NCI-H2171 (cell line): ENCODE measurements around the gene GNAS.
A peak's percentile ranks its signal among the peaks of the same experiment; 100 is the strongest.

Experiments used
- DNase-seq: peaks from one replicate; lab custom pipeline; 2025; lab: John Stamatoyannopoulos, UW

The GNAS gene

GRCh38 chr20:58854638-58855471 lies 2.3 kb downstream of the GNAS start:
- no peak for DNase-seq

- DNase-seq, result no peak
Measured at GRCh38 chr20:58855506-58856389, 3.2 kb downstream of the GNAS start.

GRCh38 chr20:58863044-58863790 lies 10.7 kb downstream of the GNAS start:
- no peak for DNase-seq

- DNase-seq, result no peak
Measured at GRCh38 chr20:58864346-58864745, 11.8 kb downstream of the GNAS start.

- DNase-seq, result no peak
Measured at GRCh38 chr20:58865843-58866242, 13.3 kb downstream of the GNAS start.

GRCh38 chr20:58867211-58867610 lies 14.7 kb downstream of the GNAS start:
- DNase-seq, result no peak

- peak; percentile 61 for DNase-seq
Measured at GRCh38 chr20:58868795-58869194, 16.3 kb downstream of the GNAS start.

GRCh38 chr20:58869662-58870227 lies 17.2 kb downstream of the GNAS start:
- DNase-seq, result no peak

- DNase-seq, result peak; percentile 75
Measured at GRCh38 chr20:58870293-58871014, 17.9 kb downstream of the GNAS start.

GRCh38 chr20:58871533-58872102 lies 19.1 kb downstream of the GNAS start:
- DNase-seq, result no peak

GRCh38 chr20:58874469-58874868 lies 22.0 kb downstream of the GNAS start:
- DNase-seq, result no peak

GRCh38 chr20:58875111-58875510 lies 22.6 kb downstream of the GNAS start:
- no peak for DNase-seq

- no peak for DNase-seq
Measured at GRCh38 chr20:58875541-58876134, 23.1 kb downstream of the GNAS start.

GRCh38 chr20:58876437-58876836 lies 23.9 kb downstream of the GNAS start:
- DNase-seq, result no peak

- no peak for DNase-seq
Measured at GRCh38 chr20:58877050-58877975, 24.8 kb downstream of the GNAS start.

GRCh38 chr20:58877976-58878360 lies 25.5 kb downstream of the GNAS start:
- DNase-seq, result no peak

- DNase-seq, result no peak
Measured at GRCh38 chr20:58878399-58878798, 25.9 kb downstream of the GNAS start.

GRCh38 chr20:58880441-58880840 lies 27.9 kb downstream of the GNAS start:
- DNase-seq, result no peak

- DNase-seq, result no peak
Measured at GRCh38 chr20:58880994-58881752, 28.7 kb downstream of the GNAS start.
